Measurements from ENCODE around the gene FAAP100.

GRCh38 chr17:81524865-81525159, 27.3 kb downstream of the FAAP100 start:
- TF ChIP-seq CTCF (conservative IDR thresholded peaks at IDR 0.05; ENCODE audit: low read length) (no peak), EZH2phosphoT487 (IDR thresholded peaks at IDR 0.05; ENCODE audit: borderline replicate concordance) (no peak)

All from Loucy (cell line).